AG04450 (cell line): Measurements from ENCODE around the gene EDRF1. TPM values are rescaled to one million over a fixed set of nuclear protein-coding genes. Genes with fewer than 3 reads are reported as not detected.

Experiments
- CTCF ChIA-PET: fragments of 300-600, 350-600 bp; formaldehyde crosslinking; extraction: SDS; loops from one replicate; lab custom pipeline; 2022; ENCODE audit warnings: antibody characterized with exemption, inconsistent platforms; lab: Charles Lee
- POLR2A ChIA-PET: fragments of 350-600 bp; formaldehyde crosslinking; extraction: SDS; loops from one replicate; lab custom pipeline; 2021; ENCODE audit warnings: antibody characterized with exemption, inconsistent platforms; lab: Yijun Ruan, JAX
- DNase-seq: peaks from one replicate; pipeline ENCODE4 v3.0.0-alpha.2; 2011; ENCODE audit warnings: low read depth, low spot score
- H3K27ac ChIP-seq: one replicate; pipeline ENCODE4 v1.5.1; 2012; ENCODE audit warnings: low read depth, low read length, control low read depth
- H3K27me3 ChIP-seq: one replicate; pipeline ENCODE4 v1.6.0; 2012; ENCODE audit warnings: low read length; ENCODE audit not compliant: control insufficient read depth, insufficient read depth
- H3K4me3 ChIP-seq: 2 replicates; pipeline ENCODE4 v1.5.1; 2011; ENCODE audit warnings: mild to moderate bottlenecking, low read depth, low read length, control low read depth
- H3K9me3 ChIP-seq: 2 replicates; pipeline ENCODE4 v1.5.1; 2012; ENCODE audit warnings: low read length; ENCODE audit not compliant: control insufficient read depth, insufficient read depth
- polyA plus RNA-seq: library from polyadenylated mRNA; depleted of rRNA; stranded (reverse); fragments of >200 nt; gene quantifications from 2 replicates; pipeline ENCODE4 v1.2.3, GENCODE V29; 2011
- TF ChIP-seq, protein P1 (sequence below): IDR thresholded peaks from 2 replicates; pipeline ENCODE4 v1.5.1; 2011; ENCODE audit warnings: low read depth, low read length, control low read depth, inconsistent platforms

The EDRF1 gene
- polyA plus RNA-seq, 1 experiment: 27.4 TPM

DNA sequence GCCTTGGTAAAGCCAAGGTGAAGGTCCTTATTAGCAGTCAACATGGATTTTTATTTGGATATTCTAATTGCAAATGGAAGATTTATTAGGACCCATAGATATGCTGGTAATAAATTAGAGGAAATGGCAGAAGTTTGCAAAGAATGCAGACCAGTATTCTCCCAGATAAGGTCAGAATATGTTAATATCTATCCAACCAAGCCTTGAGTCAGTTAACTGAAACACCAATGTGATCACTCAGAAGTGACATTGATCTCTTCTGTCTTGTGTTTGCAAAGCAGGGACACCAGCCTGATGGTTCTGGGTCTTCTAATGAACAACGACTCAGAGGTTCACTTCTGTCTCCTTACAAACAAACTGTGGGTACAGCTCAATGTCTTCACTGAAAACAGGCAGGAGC lies 82.1 kb downstream of the EDRF1 start:
- Histone ChIP-seq H3K4me3 (no peak overlapping the region), H3K9me3 (no peaks in the 10 kb centered on the region), H3K27me3 (no peaks in the 10 kb centered on the region), H3K27ac (no peak overlapping the region)
- DNase-seq: no peak
- CTCF ChIA-PET: no interaction called here
- TF ChIP-seq, protein P1, sequence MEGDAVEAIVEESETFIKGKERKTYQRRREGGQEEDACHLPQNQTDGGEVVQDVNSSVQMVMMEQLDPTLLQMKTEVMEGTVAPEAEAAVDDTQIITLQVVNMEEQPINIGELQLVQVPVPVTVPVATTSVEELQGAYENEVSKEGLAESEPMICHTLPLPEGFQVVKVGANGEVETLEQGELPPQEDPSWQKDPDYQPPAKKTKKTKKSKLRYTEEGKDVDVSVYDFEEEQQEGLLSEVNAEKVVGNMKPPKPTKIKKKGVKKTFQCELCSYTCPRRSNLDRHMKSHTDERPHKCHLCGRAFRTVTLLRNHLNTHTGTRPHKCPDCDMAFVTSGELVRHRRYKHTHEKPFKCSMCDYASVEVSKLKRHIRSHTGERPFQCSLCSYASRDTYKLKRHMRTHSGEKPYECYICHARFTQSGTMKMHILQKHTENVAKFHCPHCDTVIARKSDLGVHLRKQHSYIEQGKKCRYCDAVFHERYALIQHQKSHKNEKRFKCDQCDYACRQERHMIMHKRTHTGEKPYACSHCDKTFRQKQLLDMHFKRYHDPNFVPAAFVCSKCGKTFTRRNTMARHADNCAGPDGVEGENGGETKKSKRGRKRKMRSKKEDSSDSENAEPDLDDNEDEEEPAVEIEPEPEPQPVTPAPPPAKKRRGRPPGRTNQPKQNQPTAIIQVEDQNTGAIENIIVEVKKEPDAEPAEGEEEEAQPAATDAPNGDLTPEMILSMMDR: no peak
- POLR2A ChIA-PET: no interaction called here

DNA sequence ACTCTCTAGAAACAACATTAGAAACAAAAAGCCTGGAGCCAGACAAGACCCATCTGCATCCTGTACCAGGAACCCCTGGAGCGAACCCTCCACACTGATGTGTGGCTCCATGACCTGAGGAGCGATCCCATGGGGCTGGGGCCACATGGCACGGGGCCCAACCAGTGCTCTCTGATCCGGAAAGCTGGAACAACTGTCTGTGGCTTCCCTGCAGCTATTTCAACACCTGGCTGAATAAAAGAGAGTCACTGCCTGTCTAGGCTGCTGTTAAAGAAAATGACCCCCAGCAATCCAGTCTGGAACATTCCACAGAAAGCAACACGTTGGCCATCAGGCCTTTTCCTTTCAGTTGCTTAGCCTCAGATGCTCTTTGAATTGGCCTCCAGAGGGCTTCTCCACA lies 82.6 kb downstream of the EDRF1 start:
- TF ChIP-seq, protein P1: no peak
- no peak overlapping the region for H3K4me3 ChIP-seq
- H3K9me3 ChIP-seq: no peaks in the 10 kb centered on the region
- H3K27ac ChIP-seq: no peak overlapping the region
- POLR2A ChIA-PET: interaction anchor here (0.6 kb wide), 1 partner anchor 31 kb away, joined by 6 read pairs; no protein-coding TSS in a partner anchor
- no peak for DNase-seq
- CTCF ChIA-PET: no interaction called here
- no peaks in the 10 kb centered on the region for H3K27me3 ChIP-seq

DNA sequence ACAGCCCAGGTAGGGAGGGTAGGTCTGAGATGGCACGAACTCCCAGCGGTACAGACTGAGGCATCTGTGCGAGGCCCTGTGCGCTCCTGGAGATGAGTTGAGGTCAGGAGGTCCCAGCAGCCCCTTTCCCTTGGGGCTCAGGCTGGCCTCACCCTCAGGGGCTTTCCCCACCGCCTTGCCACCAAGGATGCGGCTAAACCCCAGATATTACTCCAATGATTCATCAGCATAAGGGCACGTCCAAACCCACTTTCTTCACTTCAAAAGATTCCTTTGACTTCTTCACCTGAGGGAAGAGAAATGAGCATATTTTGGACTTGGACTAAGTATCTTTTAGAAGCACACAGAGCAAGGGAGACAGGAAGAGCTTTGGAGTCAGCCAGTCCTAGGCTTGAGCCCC lies 83.2 kb downstream of the EDRF1 start:
- TF ChIP-seq, protein P1: no peak
- Histone ChIP-seq H3K27ac (no peak overlapping the region), H3K4me3 (no peak overlapping the region), H3K9me3 (no peaks in the 10 kb centered on the region), H3K27me3 (no peaks in the 10 kb centered on the region)
- ChIA-PET CTCF (no interaction called here), POLR2A (interaction anchor here (0.6 kb wide), 1 partner anchor 30 kb away, joined by 6 read pairs; no protein-coding TSS in a partner anchor)
- no peak for DNase-seq

DNA sequence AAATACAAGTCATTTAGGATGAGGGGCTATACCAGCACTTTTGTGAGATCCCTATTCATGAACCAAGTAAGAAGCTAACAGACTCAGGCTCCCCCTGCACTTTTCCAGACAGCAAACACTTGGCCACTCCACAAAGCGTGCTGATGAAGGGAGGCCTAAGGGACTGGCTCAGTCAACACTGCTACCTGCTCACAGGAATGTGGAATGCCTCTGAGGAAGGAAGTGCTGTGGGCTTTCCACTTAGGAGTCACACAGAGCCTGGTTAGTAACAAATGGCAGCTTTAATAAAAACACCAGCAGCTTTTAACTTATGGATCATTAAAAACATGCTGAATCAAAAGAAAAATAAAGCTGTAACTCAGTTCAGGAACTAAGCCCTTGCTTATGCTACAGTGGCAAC lies 88.5 kb downstream of the EDRF1 start:
- DNase-seq: no peak
- ChIA-PET POLR2A (no interaction called here), CTCF (no interaction called here)
- Histone ChIP-seq H3K9me3 (no peaks in the 10 kb centered on the region), H3K27me3 (no peaks in the 10 kb centered on the region), H3K4me3 (no peak overlapping the region), H3K27ac (no peak overlapping the region)
- TF ChIP-seq, protein P1: no peak

DNA sequence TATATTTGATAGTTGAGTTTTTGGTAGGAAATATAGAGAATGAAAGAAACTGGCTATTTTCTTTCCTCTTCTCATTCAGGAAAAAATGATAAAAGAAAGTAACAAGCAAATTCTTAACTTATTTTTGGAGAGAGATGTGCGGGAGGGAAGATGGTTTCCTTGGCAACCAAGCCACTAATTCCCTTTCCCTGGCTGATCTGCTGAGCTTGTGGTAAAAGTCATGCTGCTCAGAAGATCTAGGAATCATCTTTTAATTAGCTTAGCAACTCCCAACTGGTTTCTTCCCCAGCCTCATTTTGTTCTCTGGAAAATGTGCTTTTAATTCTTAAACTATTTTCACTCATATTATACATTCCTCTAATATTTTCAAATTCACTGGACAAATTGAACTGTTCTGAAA lies 91.7 kb downstream of the EDRF1 start:
- no peak overlapping the region for H3K4me3 ChIP-seq
- no peak for DNase-seq
- ChIA-PET CTCF (no interaction called here), POLR2A (no interaction called here)
- TF ChIP-seq, protein P1: no peak
- no peak overlapping the region for H3K27ac ChIP-seq
- H3K27me3 ChIP-seq: no peaks in the 10 kb centered on the region
- no peaks in the 10 kb centered on the region for H3K9me3 ChIP-seq
